H9 (cell line): ENCODE data around the gene CDIPT. TPM values are rescaled to one million over a fixed set of nuclear protein-coding genes. Genes with fewer than 3 reads are reported as not detected.
A peak's percentile ranks its signal among the peaks of the same experiment; 100 is the strongest.

ENCODE experiments used
- DNase-seq: peaks from one replicate; pipeline ENCODE4 v3.0.0-alpha.2; 2017
- H2AFZ ChIP-seq: one replicate; pipeline ENCODE4 v1.6.1; 2013; ENCODE audit warnings: mild to moderate bottlenecking, low read length, control low read depth, moderate library complexity
- H2AK5ac ChIP-seq: 2 replicates; pipeline ENCODE4 v1.6.1; 2013; ENCODE audit warnings: low read length, control low read depth, mixed read lengths; ENCODE audit not compliant: insufficient read length
- H2BK120ac ChIP-seq: one replicate; pipeline ENCODE4 v1.6.1; 2013; ENCODE audit warnings: low read depth, mild to moderate bottlenecking, low read length, control low read depth, inconsistent platforms; ENCODE audit not compliant: poor library complexity, severe bottlenecking
- H2BK12ac ChIP-seq: 2 replicates; pipeline ENCODE4 v1.6.1; 2013; ENCODE audit warnings: low read length, control low read depth, mixed read lengths, low read depth; ENCODE audit not compliant: insufficient read length
- H2BK15ac ChIP-seq: 2 replicates; pipeline ENCODE4 v1.6.1; 2013; ENCODE audit warnings: low read depth, low read length, control low read depth
- H2BK20ac ChIP-seq: one replicate; pipeline ENCODE4 v1.6.1; 2013; ENCODE audit warnings: low read depth, mild to moderate bottlenecking, low read length, control low read depth, inconsistent platforms; ENCODE audit not compliant: poor library complexity, severe bottlenecking
- H2BK5ac ChIP-seq: 2 replicates; pipeline ENCODE4 v1.6.1; 2013; ENCODE audit warnings: low read length, control low read depth, mixed read lengths; ENCODE audit not compliant: insufficient read length
- H3K14ac ChIP-seq: 2 replicates; pipeline ENCODE4 v1.6.1; 2013; ENCODE audit warnings: low read length, control low read depth; ENCODE audit not compliant: insufficient read depth
- H3K18ac ChIP-seq: 2 replicates; pipeline ENCODE4 v1.6.1; 2013; ENCODE audit warnings: low read depth, mild to moderate bottlenecking, mixed read lengths, low read length, control low read depth; ENCODE audit not compliant: insufficient read length
- H3K23ac ChIP-seq: 2 replicates; pipeline ENCODE4 v1.6.1; 2013; ENCODE audit warnings: low read length, control low read depth, mixed read lengths, low read depth; ENCODE audit not compliant: insufficient read length
- H3K23me2 ChIP-seq: 2 replicates; pipeline ENCODE4 v1.6.1; 2013; ENCODE audit warnings: low read depth, mild to moderate bottlenecking, mixed read lengths, low read length, control low read depth; ENCODE audit not compliant: insufficient read length, poor library complexity, severe bottlenecking
- H3K27ac ChIP-seq: 2 replicates; pipeline ENCODE4 v1.5.1; 2013; ENCODE audit warnings: low read length, control low read depth, mixed read lengths, low read depth; ENCODE audit not compliant: insufficient read length
- H3K27me3 ChIP-seq: 2 replicates; pipeline ENCODE4 v1.6.1; 2013; ENCODE audit warnings: low read length, control low read depth, inconsistent platforms; ENCODE audit not compliant: insufficient read depth
- H3K4ac ChIP-seq: 2 replicates; pipeline ENCODE4 v1.6.1; 2013; ENCODE audit warnings: low read depth, mild to moderate bottlenecking, control low read depth, inconsistent platforms, low read length, moderate library complexity
- H3K4me1 ChIP-seq: 2 replicates; pipeline ENCODE4 v1.6.1; 2013; ENCODE audit warnings: low read length, control low read depth, inconsistent platforms; ENCODE audit not compliant: insufficient read depth
- H3K4me2 ChIP-seq: 2 replicates; pipeline ENCODE4 v1.6.1; 2013; ENCODE audit warnings: low read length, control low read depth, mixed read lengths; ENCODE audit not compliant: insufficient read length, insufficient read depth
- H3K56ac ChIP-seq: 2 replicates; pipeline ENCODE4 v1.6.1; 2013; ENCODE audit warnings: low read depth, mild to moderate bottlenecking, mixed read lengths, low read length, control low read depth; ENCODE audit not compliant: insufficient read length
- H3K79me1 ChIP-seq: 2 replicates; pipeline ENCODE4 v1.6.1; 2013; ENCODE audit warnings: low read depth, mild to moderate bottlenecking, moderate library complexity, low read length, control low read depth, inconsistent platforms; ENCODE audit not compliant: insufficient read depth, poor library complexity, severe bottlenecking
- H3K79me2 ChIP-seq: 2 replicates; pipeline ENCODE4 v1.6.1; 2013; ENCODE audit warnings: low read length, control low read depth, inconsistent platforms; ENCODE audit not compliant: insufficient read depth
- H3K9ac ChIP-seq: 2 replicates; pipeline ENCODE4 v1.6.1; 2013; ENCODE audit warnings: low read length, control low read depth, mixed read lengths; ENCODE audit not compliant: insufficient read length; ENCODE audit errors: extremely low read depth
- H3K9me3 ChIP-seq: one replicate; pipeline ENCODE4 v1.6.1; 2013; ENCODE audit warnings: low read depth, low read length, inconsistent platforms; ENCODE audit not compliant: control insufficient read depth
- H3T11ph ChIP-seq: one replicate; pipeline ENCODE4 v1.6.1; 2013; ENCODE audit warnings: mild to moderate bottlenecking, low read length, control low read depth, inconsistent platforms
- H4K20me1 ChIP-seq: one replicate; pipeline ENCODE4 v1.6.1; 2013; ENCODE audit not compliant: control insufficient read depth, insufficient read length, insufficient read depth
- H4K5ac ChIP-seq: 2 replicates; pipeline ENCODE4 v1.6.1; 2013; ENCODE audit warnings: low read depth, mild to moderate bottlenecking, mixed read lengths, low read length, control low read depth; ENCODE audit not compliant: insufficient read length
- H4K8ac ChIP-seq: replicated peaks from 2 replicates; pipeline ENCODE4 v1.6.1; 2013; ENCODE audit warnings: low read length, control low read depth, mixed read lengths, low read depth; ENCODE audit not compliant: insufficient read length
- H4K91ac ChIP-seq: 2 replicates; pipeline ENCODE4 v1.6.1; 2013; ENCODE audit warnings: low read depth, mild to moderate bottlenecking, moderate library complexity, mixed read lengths, low read length, control low read depth; ENCODE audit not compliant: insufficient read length
- H3K27ac Mint-ChIP-seq, 3 experiments: 2 replicates in 2 of 3; 3 replicates in 1 of 3; pipeline ENCODE4 v1.8.0; 2020 to 2021; ENCODE audit warnings: mixed read lengths in 3 of 3, mild to moderate bottlenecking in 1 of 3, moderate library complexity in 1 of 3
- H3K27me3 Mint-ChIP-seq: 2 replicates; pipeline ENCODE4 v1.8.0; 2021; ENCODE audit warnings: low read depth, mild to moderate bottlenecking, moderate library complexity, mixed read lengths
- H3K36me3 Mint-ChIP-seq, 3 experiments: 2 replicates in 2 of 3; 3 replicates in 1 of 3; pipeline ENCODE4 v1.8.0; 2020 to 2021; ENCODE audit warnings: low read depth in 3 of 3, mixed read lengths in 3 of 3; ENCODE audit not compliant: insufficient read depth in 1 of 3
- H3K4me1 Mint-ChIP-seq, 2 experiments: 2 replicates each; pipeline ENCODE4 v1.8.0; 2020; ENCODE audit warnings: mixed read lengths in 2 of 2
- H3K4me3 Mint-ChIP-seq, 2 experiments: 2 replicates in 1 of 2; 3 replicates in 1 of 2; pipeline ENCODE4 v1.8.0; 2020 to 2021; ENCODE audit warnings: mild to moderate bottlenecking in 2 of 2, mixed read lengths in 2 of 2, moderate library complexity in 1 of 2
- H3K9me3 Mint-ChIP-seq, 2 experiments: 2 replicates in 1 of 2; 3 replicates in 1 of 2; pipeline ENCODE4 v1.8.0; 2020; ENCODE audit warnings: mild to moderate bottlenecking in 2 of 2, mixed read lengths in 2 of 2, moderate library complexity in 1 of 2
- CTCF ChIP-seq: fragments of 200-600 bp; sonication (generic); conservative IDR thresholded peaks from 3 replicates; pipeline ENCODE4 v1.8.0; 2021; ENCODE audit warnings: antibody characterized with exemption, mild to moderate bottlenecking
- WGBS: extraction: QIAGEN DNeasy Blood & Tissue Kit; methylation state at CpG from one replicate; pipeline ENCODE4 v1.1.7; 2013; ENCODE audit warnings: missing lambda C conversion rate, low lambda C conversion rate, mixed read lengths; ENCODE audit not compliant: insufficient read length; ENCODE audit errors: extremely low coverage; 5-methylcytosine and 5-hydroxymethylcytosine counted together
- total RNA-seq: library from RNA; stranded (reverse); gene quantifications from 2 replicates; pipeline ENCODE4 v1.2.1, GENCODE V29; 2021

CDIPT gene
- total RNA-seq, 1 experiment from 2014 or later, result 70.6 TPM

- Histone ChIP-seq H2BK20ac (no peak overlapping the region), H4K8ac (no peak overlapping the region), H2AK5ac (no peak overlapping the region), H3K4me1 (no peaks in the 10 kb centered on the region), H3T11ph (no peak overlapping the region), H3K79me1 (no peaks in the 10 kb centered on the region), H3K9me3 (no peaks in the 10 kb centered on the region), H4K20me1 (no peaks in the 10 kb centered on the region), H3K23me2 (no peaks in the 10 kb centered on the region), H2BK12ac (no peak overlapping the region), H2AFZ (no peak overlapping the region), H3K79me2 (no peaks in the 10 kb centered on the region), H4K91ac (no peak overlapping the region), H3K4ac (no peak overlapping the region), H4K5ac (no peak overlapping the region), H3K9ac (no peak overlapping the region), H2BK120ac (no peak overlapping the region), H3K18ac (no peak overlapping the region), H3K4me2 (no peak overlapping the region), H3K27ac (no peak overlapping the region), H2BK15ac (no peak overlapping the region), H3K14ac (no peak overlapping the region), H3K23ac (no peak overlapping the region), H3K27me3 (no peaks in the 10 kb centered on the region), H2BK5ac (no peak overlapping the region), H3K56ac (no peak overlapping the region)
- peaks cover 7 to 10% of the 10 kb centered on the region in 2 experiments for H3K4me1 Mint-ChIP-seq
- H3K9me3 Mint-ChIP-seq, result no peaks in the 10 kb centered on the region
- no peak overlapping the region for H3K27ac Mint-ChIP-seq
- DNase-seq, result peak; percentile 84
- no peak overlapping the region; a peak in 1 of 5 replicates for H3K4me3 Mint-ChIP-seq
- H3K27me3 Mint-ChIP-seq, result no peaks in the 10 kb centered on the region
- H3K36me3 Mint-ChIP-seq, result peaks cover 0 to 5% (median 0%) of the 10 kb centered on the region in 3 experiments; a peak in 2 of 7 replicates
- TF ChIP-seq CTCF, result peak; percentile 98
- no CpG with 5 or more reads among the region's 15 CpGs for WGBS
Measured at GRCh38 chr16:29848420-29849297, 14.4 kb downstream of the CDIPT start.
